CD8-positive, alpha-beta memory T cell (primary cell): ENCODE data around the gene PAK4. TPM values are rescaled to one million over a fixed set of nuclear protein-coding genes. Genes with fewer than 3 reads are reported as not detected.

Experiments
- CTCF ChIA-PET: fragments of 350-600 bp; sonication (Branson Sonifier 250); formaldehyde crosslinking; loops from one replicate; lab custom pipeline; 2021; ENCODE audit warnings: antibody characterized with exemption; lab: Charles Lee
- POLR2A ChIA-PET: fragments of 350-600 bp; sonication (Branson Sonifier 250); formaldehyde crosslinking; loops from one replicate; lab custom pipeline; 2021; ENCODE audit warnings: antibody characterized with exemption; lab: Charles Lee
- DNase-seq, 5 donors: peaks; one replicate each; pipeline versions ENCODE4 v3.0.0 to v3.0.0-alpha.2; 2020 to 2022; ENCODE audit warnings: mixed read lengths in 1 of 5
- H3K27ac ChIP-seq: one replicate; pipeline ENCODE4 v1.7.0; 2013; ENCODE audit warnings: low read depth, mild to moderate bottlenecking, low read length, moderate library complexity
- H3K27me3 ChIP-seq: 2 replicates; pipeline ENCODE4 v1.7.0; 2013; ENCODE audit warnings: low read length, mild to moderate bottlenecking; ENCODE audit not compliant: insufficient read depth, poor library complexity, severe bottlenecking
- H3K36me3 ChIP-seq: 2 replicates; pipeline ENCODE4 v1.7.0; 2013; ENCODE audit warnings: mild to moderate bottlenecking, low read length, moderate library complexity; ENCODE audit not compliant: insufficient read depth
- H3K4me1 ChIP-seq: 2 replicates; pipeline ENCODE4 v1.7.0; 2013; ENCODE audit warnings: mild to moderate bottlenecking, low read length, moderate library complexity; ENCODE audit not compliant: insufficient read depth
- H3K4me3 ChIP-seq: 2 replicates; pipeline ENCODE4 v1.7.0; 2013; ENCODE audit warnings: mild to moderate bottlenecking, low read length
- H3K9me3 ChIP-seq: 2 replicates; pipeline ENCODE4 v1.7.0; 2013; ENCODE audit warnings: mild to moderate bottlenecking, low read length
- H3K27ac Mint-ChIP-seq, 8 donors: one replicate each; pipeline ENCODE4 v1.8.0; 2020 to 2021; ENCODE audit warnings: mixed read lengths in 8 of 8, mild to moderate bottlenecking in 6 of 8, inconsistent platforms in 3 of 8, moderate library complexity in 3 of 8
- H3K27me3 Mint-ChIP-seq, 2 donors: one replicate each; pipeline ENCODE4 v1.8.0; 2020 to 2021; ENCODE audit warnings: mixed read lengths in 2 of 2, mild to moderate bottlenecking in 1 of 2, moderate library complexity in 1 of 2
- H3K36me3 Mint-ChIP-seq, 3 donors: one replicate each; pipeline ENCODE4 v1.8.0; 2020 to 2021; ENCODE audit warnings: mixed read lengths in 3 of 3, inconsistent platforms in 1 of 3, mild to moderate bottlenecking in 1 of 3
- H3K4me1 Mint-ChIP-seq, 3 donors: one replicate each; pipeline ENCODE4 v1.8.0; 2020 to 2021; ENCODE audit warnings: mixed read lengths in 3 of 3, inconsistent platforms in 1 of 3, mild to moderate bottlenecking in 1 of 3
- H3K4me3 Mint-ChIP-seq, 7 donors: one replicate each; pipeline ENCODE4 v1.8.0; 2020 to 2021; ENCODE audit warnings: mixed read lengths in 7 of 7, mild to moderate bottlenecking in 6 of 7, moderate library complexity in 4 of 7, inconsistent platforms in 2 of 7
- H3K9me3 Mint-ChIP-seq, 5 donors: one replicate each; pipeline ENCODE4 v1.8.0; 2020 to 2022; ENCODE audit warnings: mixed read lengths in 5 of 5, mild to moderate bottlenecking in 3 of 5, moderate library complexity in 2 of 5, inconsistent platforms in 1 of 5
- polyA plus RNA-seq: library from polyadenylated mRNA; unstranded; fragments of 300-500 nt; fragmentation: Illumina TruSeq; gene quantifications from one replicate; pipeline ENCODE4 v1.2.3, GENCODE V29; 2021
- total RNA-seq, 2 experiments: library from RNA; stranded (reverse); gene quantifications; one replicate each; pipeline ENCODE4 v1.2.3, GENCODE V29; 2021

The PAK4 gene
- total and polyA plus RNA-seq, 3 experiments from 2014 or later, result 1.8 to 21.8 (median 21.3) TPM

GRCh38 chr19:39160523-39160861, 34.9 kb downstream of the PAK4 start:
- no peak for DNase-seq
- Histone ChIP-seq H3K4me1 (no peaks in the 10 kb centered on the region), H3K27me3 (no peaks in the 10 kb centered on the region), H3K36me3 (no peaks in the 10 kb centered on the region), H3K4me3 (no peak overlapping the region), H3K27ac (no peak overlapping the region), H3K9me3 (no peaks in the 10 kb centered on the region)
- CTCF ChIA-PET, result no interaction called here
- Mint-ChIP-seq H3K27me3 (no peaks in the 10 kb centered on the region), H3K4me3 (no peak overlapping the region), H3K27ac (peak overlapping the region in 3 of 8 donors; percentile 27 to 92 (median 70)), H3K4me1 (peaks cover 27 to 44% (median 32%) of the 10 kb centered on the region in 3 donors), H3K36me3 (peaks cover 0 to 10% (median 4%) of the 10 kb centered on the region in 3 donors), H3K9me3 (no peaks in the 10 kb centered on the region)
- POLR2A ChIA-PET, result no interaction called here

DNA sequence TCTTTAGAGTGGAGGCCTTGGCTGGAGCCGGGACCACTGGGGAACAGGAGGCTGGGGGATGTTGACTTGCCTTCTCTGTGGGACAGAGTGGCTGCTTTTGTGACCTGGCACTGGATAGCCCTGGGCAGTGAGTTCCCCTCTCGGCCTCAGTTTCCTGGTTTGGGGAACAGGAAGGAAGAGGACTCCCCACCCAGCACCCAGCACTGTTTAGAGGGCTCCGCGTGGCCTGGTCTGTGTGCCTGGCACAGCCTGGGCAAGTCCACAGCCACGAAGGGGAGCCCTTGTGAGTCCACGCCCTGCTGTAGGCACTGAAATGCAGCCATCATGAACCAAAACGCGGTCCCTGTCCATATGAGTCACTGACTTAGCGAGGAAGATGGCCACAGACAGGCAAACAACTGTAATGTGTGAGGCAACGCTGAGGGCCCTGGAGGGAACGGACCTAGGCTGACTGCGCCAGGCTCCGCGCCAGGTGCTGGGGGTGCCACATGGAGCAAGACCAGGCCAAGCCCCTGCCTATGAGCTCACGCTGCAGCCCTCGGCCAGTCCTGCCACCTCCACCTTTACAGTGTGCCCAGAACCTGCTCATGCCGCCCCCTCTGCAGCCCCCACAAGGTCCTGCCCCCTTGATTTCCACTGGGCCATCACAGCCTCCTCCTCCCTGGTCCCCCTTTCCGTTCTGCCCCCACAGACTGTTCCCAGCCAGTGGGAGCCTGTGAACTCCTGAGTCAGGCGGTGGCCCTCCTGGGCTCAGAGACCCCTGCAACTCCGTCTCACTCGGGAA, 35.5 kb downstream of the PAK4 start:
- H3K9me3 ChIP-seq, result no peaks in the 10 kb centered on the region
- H3K4me1 ChIP-seq, result no peaks in the 10 kb centered on the region
- H3K27me3 Mint-ChIP-seq, result no peaks in the 10 kb centered on the region
- DNase-seq, result peak in 1 of 5 donors; percentile 39
- POLR2A ChIA-PET, result no interaction called here
- H3K36me3 Mint-ChIP-seq, result peaks cover 0 to 9% (median 4%) of the 10 kb centered on the region in 3 donors
- no peak overlapping the region for H3K27ac ChIP-seq
- no peaks in the 10 kb centered on the region for H3K27me3 ChIP-seq
- H3K4me3 ChIP-seq, result no peak overlapping the region
- CTCF ChIA-PET, result no interaction called here
- H3K4me3 Mint-ChIP-seq, result no peak overlapping the region
- H3K4me1 Mint-ChIP-seq, result peaks cover 25 to 40% (median 27%) of the 10 kb centered on the region in 3 donors
- no peaks in the 10 kb centered on the region for H3K36me3 ChIP-seq
- no peaks in the 10 kb centered on the region for H3K9me3 Mint-ChIP-seq
- no peak overlapping the region for H3K27ac Mint-ChIP-seq

DNA sequence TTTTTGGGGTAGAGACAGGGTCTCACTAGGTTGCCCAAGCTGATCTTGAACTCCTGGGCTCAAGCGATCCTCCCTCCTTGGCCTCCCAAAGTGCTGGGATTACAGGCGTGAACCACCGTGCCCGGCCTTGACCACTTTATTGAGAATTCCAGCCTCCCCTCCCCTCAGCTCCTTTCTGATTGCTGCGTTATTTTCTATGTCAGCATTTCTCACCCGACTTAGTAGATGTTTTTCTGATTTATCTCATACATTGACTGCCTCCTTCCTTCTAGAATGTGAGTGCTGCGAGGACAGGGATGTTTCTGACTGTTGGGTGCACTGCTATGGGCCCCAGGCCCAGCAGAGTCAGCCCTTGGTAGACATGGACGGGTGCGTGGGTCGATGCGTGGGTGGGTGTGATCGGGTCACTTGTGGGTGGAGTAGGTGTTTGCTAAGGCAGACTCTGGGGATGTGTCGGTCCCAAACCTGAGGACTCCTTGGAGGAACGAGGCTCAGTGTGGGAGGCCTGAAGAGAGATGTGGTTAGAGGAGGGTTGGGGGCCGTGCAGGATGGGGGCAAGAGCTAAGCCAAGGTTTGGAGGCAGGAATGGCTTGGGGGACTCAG, 37.0 kb downstream of the PAK4 start:
- POLR2A ChIA-PET, result no interaction called here
- Mint-ChIP-seq H3K4me3 (no peak overlapping the region), H3K4me1 (peaks cover 20 to 36% (median 21%) of the 10 kb centered on the region in 3 donors), H3K9me3 (no peaks in the 10 kb centered on the region), H3K27me3 (no peaks in the 10 kb centered on the region), H3K36me3 (peaks cover 0 to 9% (median 4%) of the 10 kb centered on the region in 3 donors), H3K27ac (peak overlapping the region in 4 of 8 donors; percentile 69 to 85 (median 83))
- no peaks in the 10 kb centered on the region for H3K27me3 ChIP-seq
- H3K4me1 ChIP-seq, result no peaks in the 10 kb centered on the region
- H3K36me3 ChIP-seq, result no peaks in the 10 kb centered on the region
- CTCF ChIA-PET, result no interaction called here
- H3K9me3 ChIP-seq, result no peaks in the 10 kb centered on the region
- DNase-seq, result no peak
- no peak overlapping the region for H3K27ac ChIP-seq
- no peak overlapping the region for H3K4me3 ChIP-seq

- peaks cover 0 to 13% (median 1%) of the 10 kb centered on the region in 3 donors for H3K36me3 Mint-ChIP-seq
- peaks cover 14 to 29% (median 16%) of the 10 kb centered on the region in 3 donors for H3K4me1 Mint-ChIP-seq
These were observed 38.0 kb downstream of the PAK4 start for GRCh38 chr19:39163621-39164020.

GRCh38 chr19:39164289-39164688, 38.7 kb downstream of the PAK4 start:
- Histone ChIP-seq H3K9me3 (no peaks in the 10 kb centered on the region), H3K27ac (no peak overlapping the region), H3K4me3 (no peak overlapping the region), H3K27me3 (no peaks in the 10 kb centered on the region), H3K36me3 (no peaks in the 10 kb centered on the region), H3K4me1 (no peaks in the 10 kb centered on the region)
- Mint-ChIP-seq H3K36me3 (peaks cover 0 to 14% (median 2%) of the 10 kb centered on the region in 3 donors), H3K27ac (peak overlapping the region in 2 of 8 donors; percentile 55 to 91), H3K4me1 (peaks cover 10 to 23% (median 14%) of the 10 kb centered on the region in 3 donors), H3K9me3 (no peaks in the 10 kb centered on the region), H3K27me3 (no peaks in the 10 kb centered on the region), H3K4me3 (no peak overlapping the region)
- DNase-seq, result no peak
- ChIA-PET CTCF (no interaction called here), POLR2A (no interaction called here)

More at GRCh38 chr19:39163621-39164020, 38.0 kb downstream of the PAK4 start:
- H3K4me1 ChIP-seq, result no peaks in the 10 kb centered on the region
- Mint-ChIP-seq H3K27ac (peak overlapping the region in 1 of 8 donors; percentile 6), H3K9me3 (no peaks in the 10 kb centered on the region), H3K4me3 (no peak overlapping the region), H3K27me3 (no peaks in the 10 kb centered on the region)
- H3K27ac ChIP-seq, result no peak overlapping the region
- ChIA-PET CTCF (no interaction called here), POLR2A (no interaction called here)
- H3K4me3 ChIP-seq, result no peak overlapping the region
- no peaks in the 10 kb centered on the region for H3K36me3 ChIP-seq
- no peak for DNase-seq
- no peaks in the 10 kb centered on the region for H3K27me3 ChIP-seq
- no peaks in the 10 kb centered on the region for H3K9me3 ChIP-seq

- Mint-ChIP-seq H3K4me1 (peaks cover 4 to 13% (median 5%) of the 10 kb centered on the region in 3 donors), H3K27me3 (no peaks in the 10 kb centered on the region), H3K4me3 (no peak overlapping the region), H3K27ac (no peak overlapping the region), H3K9me3 (no peaks in the 10 kb centered on the region), H3K36me3 (peaks cover 0 to 24% (median 2%) of the 10 kb centered on the region in 3 donors)
- Histone ChIP-seq H3K4me1 (no peaks in the 10 kb centered on the region), H3K9me3 (no peaks in the 10 kb centered on the region), H3K36me3 (no peaks in the 10 kb centered on the region), H3K4me3 (no peak overlapping the region), H3K27me3 (no peaks in the 10 kb centered on the region), H3K27ac (no peak overlapping the region)
- POLR2A ChIA-PET, result no interaction called here
- CTCF ChIA-PET, result no interaction called here
- DNase-seq, result no peak
These were observed 40.3 kb downstream of the PAK4 start for GRCh38 chr19:39165857-39166256.

DNA sequence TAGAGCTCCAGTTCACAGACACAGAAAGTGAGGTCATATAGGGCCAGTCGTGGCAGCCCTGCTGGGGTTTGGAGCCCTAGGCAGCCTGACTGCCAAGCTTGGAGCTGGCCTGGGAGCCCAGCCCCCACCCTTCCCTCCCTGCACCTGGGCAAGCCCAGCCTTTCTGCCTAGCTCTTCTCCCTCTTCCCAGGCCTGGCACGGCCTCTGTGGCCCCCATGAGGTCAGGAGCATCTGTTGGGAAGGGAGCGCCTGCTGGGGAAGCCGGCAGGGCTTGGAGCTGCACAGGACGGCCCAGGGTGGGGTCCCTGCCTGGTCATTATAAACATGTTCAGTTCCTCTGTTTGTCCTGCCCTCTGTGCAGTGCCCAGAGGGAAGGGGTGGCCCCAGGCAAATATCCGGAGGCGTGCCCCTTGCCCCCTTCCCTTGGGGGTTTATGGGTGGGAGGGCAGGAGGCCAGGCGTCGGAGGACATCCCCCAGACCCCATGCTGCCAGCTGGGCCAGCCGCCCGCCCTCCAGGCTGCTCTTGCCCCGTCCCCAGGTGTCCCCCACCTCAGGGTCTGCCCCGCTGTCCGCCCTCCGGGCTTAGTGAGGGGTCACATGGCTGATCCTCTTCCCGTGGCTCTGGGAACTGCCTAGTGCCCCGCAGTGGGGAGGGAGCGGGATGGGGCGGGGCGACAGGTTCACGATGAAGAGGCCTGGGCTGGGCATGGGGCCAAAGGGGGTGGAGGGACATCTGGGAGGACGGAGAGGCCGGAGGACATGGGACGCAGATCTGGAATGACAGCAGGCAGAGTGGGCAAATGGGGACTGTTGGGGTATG, 41.2 kb downstream of the PAK4 start:
- Mint-ChIP-seq H3K4me1 (peaks cover 4 to 7% (median 5%) of the 10 kb centered on the region in 3 donors), H3K9me3 (no peaks in the 10 kb centered on the region), H3K4me3 (no peak overlapping the region), H3K27me3 (no peaks in the 10 kb centered on the region), H3K27ac (no peak overlapping the region), H3K36me3 (peaks cover 0 to 30% (median 2%) of the 10 kb centered on the region in 3 donors)
- CTCF ChIA-PET, result no interaction called here
- no peaks in the 10 kb centered on the region for H3K36me3 ChIP-seq
- no peaks in the 10 kb centered on the region for H3K4me1 ChIP-seq
- POLR2A ChIA-PET, result no interaction called here
- H3K9me3 ChIP-seq, result no peaks in the 10 kb centered on the region
- no peaks in the 10 kb centered on the region for H3K27me3 ChIP-seq
- no peak overlapping the region for H3K27ac ChIP-seq
- no peak overlapping the region for H3K4me3 ChIP-seq
- DNase-seq, result no peak
